Mesenteric fat pad (tissue), 1 donor: ENCODE results near the gene HOXC6. TPM values are rescaled to one million over a fixed set of nuclear protein-coding genes. Genes with fewer than 3 reads are reported as not detected.

ENCODE experiments used
- DNase-seq: peaks from one replicate; pipeline ENCODE4 v3.0.0-alpha.2; 2020; ENCODE audit warnings: low spot score
- total RNA-seq: library from RNA; stranded (reverse); fragmentation: NEBNext Ultra II Directional; extraction: Animal tissue kit (Norgen Biotek cat#: 25700); gene quantifications from one replicate; pipeline ENCODE4 v1.2.1, GENCODE V29; 2021
- donor health status: DM: yes; HTN: yes; CAD: no.

Gene HOXC6
- total RNA-seq, 1 donor from 2014 or later = 0.74 TPM

DNA sequence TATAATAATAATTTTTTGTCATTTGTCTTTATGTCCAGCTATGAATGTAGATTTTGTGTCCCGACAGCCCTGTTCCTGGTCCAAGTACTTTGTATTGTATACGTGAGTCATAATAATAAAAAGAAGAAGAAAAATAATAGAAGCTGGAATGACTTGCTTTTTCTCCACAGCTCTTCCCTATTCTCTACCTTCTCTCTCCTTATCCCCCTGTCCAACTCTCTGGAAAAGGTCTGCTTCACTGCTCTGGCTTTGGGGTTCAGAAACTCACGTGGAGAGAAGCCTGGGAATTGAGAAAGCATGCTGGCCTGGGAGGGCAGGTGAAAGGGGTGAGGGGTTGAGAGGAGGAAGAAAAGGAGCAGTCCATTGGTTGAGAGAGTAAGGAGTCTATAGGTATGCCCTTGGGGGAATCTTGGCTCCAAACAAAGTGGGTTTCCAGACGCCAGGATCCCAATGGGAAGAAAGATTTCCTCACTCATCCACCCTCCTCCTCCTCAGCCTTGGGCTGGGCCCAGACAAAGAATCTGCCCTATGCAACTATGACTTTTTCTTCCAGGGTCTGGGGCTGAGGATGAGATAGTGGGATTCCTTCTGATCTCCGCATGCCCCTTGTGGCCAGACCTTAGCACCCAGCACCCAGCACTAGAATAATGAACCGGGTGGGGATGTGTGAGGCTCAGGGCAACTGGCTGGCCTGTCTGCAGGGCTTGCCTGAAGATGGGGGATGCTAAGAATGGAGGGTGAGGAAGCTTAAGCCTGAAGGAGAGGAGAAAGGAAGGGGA, 15.4 kb upstream of the HOXC6 start:
- DNase-seq = no peak

DNA sequence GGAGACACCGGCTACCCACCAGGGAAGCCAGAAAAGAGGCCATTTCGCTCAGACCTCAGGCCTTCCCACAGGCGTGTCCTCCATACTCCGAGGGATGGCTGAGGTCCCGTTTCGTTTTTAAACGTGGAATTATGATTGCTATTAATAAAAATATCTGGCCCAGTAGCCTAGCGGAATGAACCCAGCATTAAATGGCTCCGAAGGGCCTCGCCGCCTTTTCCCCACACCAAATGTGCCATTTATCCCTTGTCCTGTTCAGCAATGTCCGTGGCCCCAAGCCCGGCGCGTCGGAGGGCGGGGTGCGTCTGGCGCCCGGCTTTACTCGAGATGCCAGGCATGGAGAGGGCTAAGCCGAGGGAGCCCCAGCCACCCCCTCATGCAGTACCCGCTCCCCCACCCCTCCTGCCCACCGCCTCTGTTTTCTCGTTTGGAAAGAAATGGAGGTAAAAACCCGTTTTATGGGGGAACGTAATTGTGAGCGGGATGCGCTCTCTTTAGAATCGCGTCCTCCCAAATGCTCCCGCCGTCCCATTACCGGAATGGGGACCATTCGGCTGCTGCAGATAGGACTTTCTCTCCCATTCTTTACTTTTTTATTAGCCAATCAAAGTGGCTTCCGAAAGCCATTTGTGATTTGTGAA, 13.7 kb upstream of the HOXC6 start:
- no peak for DNase-seq

DNA sequence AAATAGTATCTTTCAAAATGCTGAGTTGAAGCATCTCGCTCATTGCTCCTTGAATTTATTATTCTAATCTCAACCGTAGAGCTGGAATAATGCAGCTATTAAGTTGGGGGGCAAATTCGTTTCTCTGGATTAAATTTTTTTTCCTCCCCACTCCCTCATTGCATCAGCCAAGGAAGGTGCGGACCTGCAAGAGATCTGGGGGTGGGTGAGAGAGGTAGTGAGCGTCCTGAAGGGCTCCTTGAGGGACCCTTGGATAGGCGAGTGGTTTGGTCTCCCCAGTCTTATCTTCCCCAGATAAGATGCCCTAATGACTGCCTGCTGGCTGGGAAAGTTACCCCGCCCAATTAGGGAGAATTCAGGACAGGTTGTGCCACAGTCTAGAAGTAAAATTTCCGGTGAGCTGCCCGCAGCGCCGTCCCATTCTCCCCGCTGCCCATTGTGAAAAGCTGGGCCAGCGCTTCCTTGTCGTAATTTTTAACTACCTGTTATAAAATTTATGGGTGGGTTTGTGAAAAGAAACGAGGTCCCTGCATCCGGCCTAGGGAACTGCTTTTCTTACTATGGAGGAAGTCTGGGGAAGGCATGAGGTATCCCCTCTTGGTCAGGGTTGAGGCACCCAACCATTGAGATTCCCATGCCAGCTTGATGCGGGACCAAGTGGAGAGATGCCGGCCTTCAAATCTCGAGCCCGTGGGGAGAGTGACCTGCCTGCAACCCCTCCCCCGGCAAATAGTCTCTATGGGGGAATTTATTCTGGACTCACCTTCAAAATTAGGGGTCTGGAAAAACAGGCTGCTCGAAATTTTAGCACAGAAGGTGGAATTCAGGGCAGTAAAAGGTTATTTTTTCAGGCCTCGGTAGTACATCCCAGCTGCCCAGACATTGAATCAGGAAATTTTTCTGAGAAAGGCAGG, 13.0 kb upstream of the HOXC6 start:
- no peak for DNase-seq

DNA sequence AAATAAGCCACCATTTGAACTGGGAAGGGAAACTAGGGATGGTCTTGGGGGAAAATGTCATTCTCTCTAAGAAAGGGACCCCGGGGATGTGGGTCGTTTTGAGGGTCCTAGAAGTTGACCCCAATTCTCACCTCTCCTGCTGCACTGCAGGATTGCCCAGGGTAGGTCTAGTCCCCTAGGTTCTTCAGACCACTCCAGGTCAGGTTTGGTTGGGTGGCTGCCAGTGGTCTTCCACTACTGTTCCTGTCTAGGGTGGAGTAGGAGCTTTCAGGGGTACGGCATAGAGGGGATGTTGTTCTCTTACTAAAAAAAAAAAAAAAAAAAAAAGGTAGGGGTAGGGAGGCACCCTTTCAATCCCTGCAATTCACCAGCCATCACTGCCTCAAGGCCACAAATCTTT, 12.2 kb upstream of the HOXC6 start:
- DNase-seq = no peak

DNA sequence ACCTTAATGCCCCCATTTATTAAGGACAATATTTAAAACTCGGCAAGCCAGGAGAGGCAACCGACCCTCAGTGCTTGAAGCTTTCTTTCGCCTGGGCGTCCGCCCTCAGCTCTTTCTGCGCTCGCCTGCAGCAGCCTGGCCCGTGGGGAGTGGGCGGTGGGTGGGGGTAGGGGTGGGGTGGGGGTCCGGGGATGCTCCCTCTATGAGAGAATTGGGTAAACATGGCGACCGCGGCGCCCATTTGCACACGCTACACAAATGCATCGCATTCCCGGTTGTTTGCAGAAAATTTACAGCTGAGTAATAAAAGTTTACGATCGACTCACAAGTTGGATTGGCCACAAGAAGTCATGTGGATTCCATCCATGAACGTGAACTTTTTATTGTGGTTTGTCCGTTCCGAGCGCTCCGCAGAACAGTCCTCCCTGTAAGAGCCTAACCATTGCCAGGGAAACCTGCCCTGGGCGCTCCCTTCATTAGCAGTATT, 11.7 kb upstream of the HOXC6 start:
- no peak for DNase-seq

DNA sequence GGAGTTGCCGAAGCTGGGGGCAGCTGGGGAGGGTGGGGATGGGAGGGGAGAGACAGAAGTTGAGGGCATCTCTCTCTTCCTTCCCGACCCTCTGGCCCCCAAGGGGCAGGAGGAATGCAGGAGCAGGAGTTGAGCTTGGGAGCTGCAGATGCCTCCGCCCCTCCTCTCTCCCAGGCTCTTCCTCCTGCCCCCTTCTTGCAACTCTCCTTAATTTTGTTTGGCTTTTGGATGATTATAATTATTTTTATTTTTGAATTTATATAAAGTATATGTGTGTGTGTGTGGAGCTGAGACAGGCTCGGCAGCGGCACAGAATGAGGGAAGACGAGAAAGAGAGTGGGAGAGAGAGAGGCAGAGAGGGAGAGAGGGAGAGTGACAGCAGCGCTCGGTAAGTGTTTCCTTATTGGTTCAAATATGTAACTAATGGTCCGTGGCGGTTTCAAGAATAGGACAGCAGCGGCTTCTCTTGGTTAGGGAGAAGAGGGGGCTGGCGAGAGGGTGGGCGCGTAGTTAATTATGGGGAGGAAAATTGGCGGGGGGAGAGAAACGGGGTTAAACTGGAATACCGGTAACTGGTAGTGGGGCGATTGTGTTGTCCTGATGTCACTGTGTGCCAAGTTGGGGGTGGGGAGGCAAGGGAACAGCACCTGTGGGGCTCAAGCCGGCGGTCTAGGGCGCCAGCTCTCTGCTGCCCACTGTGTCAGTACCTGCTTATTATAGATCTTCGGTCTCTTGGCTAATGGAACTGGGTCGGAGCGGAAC, 11.0 kb upstream of the HOXC6 start:
- DNase-seq = no peak

DNA sequence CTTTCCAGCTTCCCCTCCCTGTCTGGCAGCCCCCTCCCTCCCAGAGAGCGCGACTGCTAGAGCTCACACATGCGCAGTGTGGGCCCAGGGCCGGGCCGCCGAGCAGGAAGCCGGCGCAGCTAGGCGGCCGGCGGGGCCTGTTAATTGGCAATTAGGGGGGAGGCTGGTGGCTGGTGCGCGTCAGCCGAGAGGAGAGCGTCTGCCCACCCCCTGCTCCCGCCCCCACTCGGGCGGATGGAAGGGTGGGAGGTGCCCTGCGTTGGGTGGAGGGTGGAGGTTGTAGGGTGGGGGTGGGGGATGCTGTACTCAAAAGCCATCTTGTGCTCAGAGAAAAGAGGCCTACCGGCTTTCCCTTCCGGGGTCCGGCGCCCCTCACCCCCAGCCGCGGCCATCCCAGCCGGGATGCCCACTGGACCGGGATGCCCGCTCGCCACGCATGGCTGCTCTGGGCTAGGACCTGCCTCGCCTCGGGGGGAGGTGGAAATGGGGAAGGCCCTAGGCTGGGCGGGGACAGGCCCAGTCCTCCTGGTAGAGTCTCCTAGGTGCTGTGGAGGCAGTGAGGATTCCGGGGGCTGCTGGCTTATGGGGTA, 10.3 kb upstream of the HOXC6 start:
- no peak for DNase-seq

DNA sequence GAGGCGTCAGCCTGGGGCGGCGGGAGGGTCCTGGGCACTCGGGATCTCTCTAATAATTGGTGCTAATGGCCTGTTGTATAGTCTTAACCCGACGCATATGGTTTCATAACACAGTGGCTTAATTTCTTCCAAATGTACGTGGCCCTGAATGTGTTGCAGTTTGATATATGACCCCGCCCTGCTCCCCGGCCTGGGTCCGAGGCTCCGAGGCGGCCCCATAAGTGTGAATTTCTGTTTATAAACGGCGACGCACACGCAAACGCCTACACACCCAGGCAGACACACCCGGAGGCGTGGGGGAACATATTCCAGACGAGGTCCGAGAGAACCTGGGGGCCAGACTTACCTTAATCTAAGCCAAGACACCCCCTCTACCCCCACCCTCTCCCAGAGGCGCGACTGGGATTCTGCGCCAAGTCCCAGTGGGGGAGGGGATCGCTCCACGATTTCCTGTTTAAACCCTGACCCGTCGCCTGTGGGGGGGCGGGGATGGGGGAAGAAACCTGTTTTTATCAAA, 9.7 kb upstream of the HOXC6 start:
- DNase-seq = no peak

DNA sequence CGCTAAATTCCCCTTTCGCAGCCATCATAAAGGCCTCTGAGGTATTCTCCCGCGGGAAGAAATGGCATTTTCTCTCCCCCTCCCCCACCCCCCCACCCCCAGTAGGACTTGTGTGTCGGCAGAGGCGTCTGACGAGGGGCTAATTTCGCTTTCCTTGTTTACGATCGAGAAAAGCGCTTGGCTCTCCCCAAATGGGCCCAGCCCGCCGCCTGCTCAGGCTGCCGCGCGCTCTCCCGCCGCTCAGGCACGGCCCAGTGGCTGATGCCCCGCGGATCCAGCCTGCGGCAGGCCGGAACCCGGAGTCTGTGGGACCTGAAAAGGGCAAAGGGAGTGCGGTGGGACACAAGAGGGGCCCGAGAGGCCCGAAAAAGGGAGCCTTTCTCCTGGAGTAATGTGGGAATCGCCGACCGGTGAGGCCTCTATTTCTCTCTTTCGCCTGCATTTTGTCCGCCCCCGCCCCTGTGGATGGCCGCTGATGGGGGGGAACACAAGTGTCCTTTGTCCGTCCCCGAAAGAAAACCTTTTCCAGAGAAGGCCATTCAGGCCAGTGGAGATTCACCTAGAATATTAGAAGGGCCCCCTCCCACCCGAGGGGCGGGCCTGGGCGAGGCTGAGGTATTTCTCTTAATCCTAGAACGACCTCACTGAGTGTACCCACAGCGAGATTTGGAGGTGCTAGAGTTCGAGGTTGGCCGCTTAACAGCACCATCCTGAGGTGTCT, 9.0 kb upstream of the HOXC6 start:
- no peak for DNase-seq

DNA sequence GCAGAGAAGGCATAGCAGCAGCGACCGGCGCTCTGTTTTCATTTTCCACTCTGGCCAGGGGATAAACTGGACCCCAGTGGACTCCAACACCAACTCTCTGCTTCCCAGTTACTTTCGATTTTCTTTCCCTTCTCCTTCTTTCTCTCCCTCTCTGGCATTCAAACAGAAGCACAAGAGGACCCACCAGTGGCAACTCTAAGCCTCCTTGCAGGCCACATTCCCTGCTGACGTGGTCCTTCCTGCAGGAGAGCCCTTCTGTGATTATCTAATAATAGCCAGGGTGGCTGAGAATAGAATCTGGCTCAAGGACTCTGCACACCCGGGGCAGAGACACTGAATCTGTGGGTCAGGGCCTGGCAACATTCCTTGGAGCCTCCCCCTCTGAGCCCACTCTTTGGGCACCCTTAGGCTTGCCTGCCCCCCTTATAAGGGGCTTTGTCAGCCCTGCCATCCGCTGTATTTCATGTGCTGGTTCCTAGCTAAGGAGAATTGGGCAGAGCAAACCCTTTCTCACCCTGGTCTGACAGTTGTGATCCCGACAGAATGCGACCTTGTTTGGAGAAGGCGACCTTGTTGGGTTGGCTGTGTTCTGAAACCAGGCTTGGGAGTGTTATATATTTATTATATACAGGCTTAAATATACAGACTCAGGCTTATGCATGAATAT, 8.2 kb upstream of the HOXC6 start:
- no peak for DNase-seq

DNA sequence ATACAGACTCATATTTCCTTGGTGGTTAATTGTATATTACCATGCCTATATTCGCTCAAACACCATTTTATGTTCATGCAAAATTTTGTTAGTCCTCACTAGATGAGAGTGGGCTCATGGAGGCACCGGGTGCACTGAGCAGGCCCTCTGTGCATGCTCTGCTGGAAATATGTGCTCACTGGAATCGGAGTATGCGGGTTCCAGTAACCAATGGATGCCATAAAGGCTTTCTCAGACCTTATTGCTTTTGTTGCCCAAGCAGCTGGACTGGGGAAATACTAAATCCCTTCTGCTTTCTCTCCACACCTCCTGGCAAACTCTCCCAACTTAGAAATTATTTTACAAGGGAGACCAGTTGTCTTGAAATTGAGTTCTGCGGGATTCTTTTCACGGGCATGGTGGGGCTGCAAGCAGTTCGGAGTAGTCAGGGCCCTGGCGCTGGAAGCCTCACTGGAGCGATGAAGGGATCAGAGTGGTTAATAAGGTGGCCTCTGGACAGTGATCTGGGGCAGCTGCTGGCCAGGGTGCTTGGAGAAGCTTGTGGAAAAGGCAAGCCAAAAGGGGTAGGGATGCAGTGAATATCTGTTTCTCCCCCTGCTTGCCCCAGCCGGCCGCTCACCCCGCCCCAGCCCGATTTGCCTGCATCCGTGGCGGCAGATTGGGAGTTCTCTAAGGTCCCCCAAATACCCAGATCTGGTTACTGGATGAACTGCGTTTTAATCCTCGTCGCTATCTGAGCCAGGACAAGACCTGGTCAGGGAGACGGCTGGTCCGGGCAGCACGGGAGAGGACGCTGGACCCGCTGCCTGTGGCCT, 7.4 kb upstream of the HOXC6 start:
- DNase-seq = no peak

DNA sequence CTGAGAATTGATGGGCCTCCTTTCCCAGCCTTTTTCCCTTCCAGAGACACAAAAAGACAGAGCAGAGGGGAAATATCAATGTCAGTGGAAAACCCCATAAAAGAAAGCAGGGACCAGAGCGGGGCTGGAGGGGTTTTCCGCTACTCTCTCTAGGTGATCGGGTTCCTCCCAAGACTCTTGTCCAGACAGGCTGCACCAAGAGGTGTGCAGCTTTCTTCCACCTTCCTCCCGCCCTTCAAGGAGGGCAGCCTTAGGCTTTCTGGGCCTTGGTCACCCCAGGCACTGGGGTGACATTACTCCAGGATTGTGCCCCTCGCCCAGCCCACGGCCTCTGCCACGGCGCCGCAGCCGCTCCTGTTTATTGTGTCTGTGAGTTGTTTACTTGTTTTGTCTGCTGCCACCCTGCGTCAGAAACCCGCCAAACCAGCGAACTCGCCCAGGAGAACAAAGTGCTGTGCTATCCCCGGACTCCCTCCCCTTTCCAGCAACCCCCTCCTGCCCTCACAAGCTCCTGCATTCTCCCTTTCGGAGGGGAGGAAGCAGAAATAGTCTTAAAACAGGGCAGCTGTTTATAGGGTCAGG, 6.7 kb upstream of the HOXC6 start:
- no peak for DNase-seq

DNA sequence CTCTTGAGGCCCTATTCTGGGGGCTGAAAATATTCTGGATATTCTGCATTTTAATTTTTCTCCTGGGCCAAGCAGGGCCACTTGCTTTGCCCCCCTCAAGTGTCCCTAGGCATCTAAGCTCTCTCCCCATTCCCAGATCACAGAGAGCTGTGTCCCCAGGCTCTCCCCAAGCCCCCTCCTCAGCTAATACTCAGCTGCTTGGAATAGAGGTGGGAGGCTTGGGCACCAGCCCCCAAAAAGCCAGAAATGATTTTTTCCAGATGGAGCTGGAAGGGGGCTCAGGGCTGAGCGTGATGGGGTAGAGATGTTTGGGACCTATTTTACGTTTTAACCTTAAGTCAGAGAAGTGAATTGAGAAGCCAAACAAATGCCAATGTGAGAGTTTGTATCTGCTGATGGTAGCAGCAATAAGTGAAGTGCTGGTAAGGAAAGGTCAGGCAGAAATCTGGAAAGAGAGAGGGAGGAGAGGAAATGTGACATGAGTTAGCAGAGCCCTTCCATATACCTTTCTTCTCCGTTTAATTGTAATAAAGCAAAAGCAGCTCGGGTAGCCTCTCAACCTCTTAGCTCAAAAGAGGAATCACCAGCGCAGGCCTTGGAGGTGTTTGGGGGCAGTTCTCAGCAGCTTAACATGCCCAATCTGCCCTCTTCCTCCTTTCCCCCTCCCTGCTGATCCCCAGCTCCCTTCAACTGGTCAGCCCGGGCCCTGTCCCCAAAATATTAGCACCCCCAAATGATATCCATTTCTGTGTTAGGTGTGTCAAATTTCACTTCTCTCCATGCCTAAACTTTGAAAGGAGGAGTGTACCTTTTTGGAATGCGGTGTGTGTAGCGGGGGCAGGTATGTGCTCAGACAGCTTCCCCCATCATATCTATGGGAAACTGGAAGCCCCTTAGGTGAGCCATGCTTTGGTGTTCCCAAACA, 5.0 kb upstream of the HOXC6 start:
- DNase-seq = no peak

DNA sequence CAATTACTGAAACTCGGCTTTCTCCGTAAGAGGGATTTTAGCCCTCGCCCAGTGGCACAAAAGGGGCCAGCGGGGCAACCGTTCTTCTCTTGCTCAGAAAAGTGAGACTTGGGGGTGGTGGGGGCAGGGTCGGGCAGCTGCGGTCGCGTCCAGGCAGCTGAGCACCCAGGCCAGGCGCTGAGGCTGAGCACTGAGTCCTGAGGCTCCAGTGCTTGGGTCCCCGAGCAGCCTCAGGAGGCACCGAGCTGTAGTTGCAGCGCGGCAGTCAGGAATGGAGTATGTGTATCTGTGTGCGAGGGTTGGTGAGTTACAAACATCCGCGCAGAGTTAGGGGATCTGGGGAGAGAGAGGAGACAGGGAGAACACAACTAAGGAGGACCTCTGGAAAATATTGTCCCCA, 4.1 kb upstream of the HOXC6 start:
- DNase-seq = no peak

DNA sequence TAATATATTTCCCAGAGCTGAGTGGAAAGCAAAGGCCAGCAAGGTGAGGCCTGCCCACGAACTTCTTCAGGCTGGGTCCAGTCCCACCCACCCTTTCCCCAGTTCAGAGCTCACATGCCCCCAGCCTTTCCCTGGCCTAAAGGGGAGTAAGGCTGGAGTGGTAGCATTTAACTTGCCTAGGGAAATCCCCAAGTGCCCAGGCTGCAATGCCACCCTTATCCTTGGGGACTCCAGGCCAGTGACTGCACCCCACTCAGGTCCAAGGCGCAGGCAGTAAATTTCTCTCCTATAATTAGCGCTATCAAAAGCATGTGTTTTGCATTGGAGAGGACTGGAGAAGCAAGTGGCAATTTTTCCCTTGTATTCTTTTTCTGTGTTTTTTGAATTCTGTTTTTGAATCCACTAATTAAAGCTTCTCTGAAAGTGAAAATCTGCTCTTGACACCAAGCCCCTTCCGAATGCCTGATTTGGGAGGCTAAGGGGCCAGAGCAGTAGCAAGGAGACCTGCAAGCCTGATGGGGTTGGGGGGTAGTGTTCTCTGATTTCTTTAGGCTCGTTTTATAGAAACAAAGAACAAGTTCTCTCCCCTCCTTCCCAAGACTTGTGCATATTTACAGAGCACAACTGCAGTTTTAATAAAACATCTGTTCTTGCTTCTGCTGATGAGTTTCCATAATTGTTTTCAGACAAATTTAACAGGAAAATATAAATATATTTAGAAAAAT, 3.5 kb upstream of the HOXC6 start:
- DNase-seq = no peak
